ENCODE measurements around the gene CD82. TPM values are rescaled to one million over a fixed set of nuclear protein-coding genes. Genes with fewer than 3 reads are reported as not detected.

The CD82 gene, protein sequence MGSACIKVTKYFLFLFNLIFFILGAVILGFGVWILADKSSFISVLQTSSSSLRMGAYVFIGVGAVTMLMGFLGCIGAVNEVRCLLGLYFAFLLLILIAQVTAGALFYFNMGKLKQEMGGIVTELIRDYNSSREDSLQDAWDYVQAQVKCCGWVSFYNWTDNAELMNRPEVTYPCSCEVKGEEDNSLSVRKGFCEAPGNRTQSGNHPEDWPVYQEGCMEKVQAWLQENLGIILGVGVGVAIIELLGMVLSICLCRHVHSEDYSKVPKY
- total RNA-seq (2022; extraction: Qiagen RNA extraction; ENCODE audit: low read depth): 4.4 to 9.6 TPM (median 8.1 TPM) in 5 replicates

DNA sequence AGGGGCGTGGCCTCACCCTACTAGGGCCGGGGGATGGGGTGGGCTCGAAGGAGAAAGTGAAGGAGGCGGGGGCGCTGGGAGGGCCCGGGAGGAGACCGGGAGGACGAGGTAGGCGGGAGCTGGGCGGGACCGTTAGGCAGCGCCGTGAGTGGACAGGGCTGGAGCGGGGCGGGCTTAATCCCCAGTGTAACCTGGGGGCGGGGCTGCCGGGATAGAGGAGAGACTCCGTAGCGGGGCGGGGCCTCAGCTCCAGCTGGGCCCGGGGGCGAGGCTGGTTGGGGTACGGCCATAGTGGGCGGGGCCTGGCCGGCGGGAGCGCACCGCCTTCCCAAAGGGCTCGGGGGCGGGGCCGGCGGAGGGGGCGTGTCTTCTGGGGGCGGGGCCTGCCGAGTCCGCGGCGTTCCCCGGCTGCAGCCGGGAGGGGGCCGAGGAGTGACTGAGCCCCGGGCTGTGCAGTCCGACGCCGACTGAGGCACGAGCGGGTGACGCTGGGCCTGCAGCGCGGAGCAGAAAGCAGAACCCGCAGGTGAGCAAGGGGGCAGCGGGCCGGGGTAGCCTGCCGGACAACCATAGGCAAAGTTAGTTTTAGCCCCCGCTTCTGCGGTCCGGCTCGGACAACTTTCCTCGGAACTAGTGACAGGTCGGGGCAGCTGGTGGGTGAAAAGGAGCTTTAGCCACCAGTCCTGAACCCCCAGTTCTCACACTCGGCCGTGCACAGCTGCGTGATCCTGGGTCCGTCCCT is at the start of gene CD82:
Gene CD82, plus strand, starts transcription at position 453 of the 742 bp plus-strand sequence. CDS start 29,000 bp downstream, outside the sequence.

Other genes with a start within 250 kb of the CD82 start
- 1.8 to 3.0 TPM (median 2.6 TPM) in 5 replicates for gene TSPAN18, start 161.3 kb downstream of the CD82 start, total RNA-seq (2022; extraction: Qiagen RNA extraction; ENCODE audit: low read depth)

All from A549 treated with DMSO at 1 μM for 4 hours (cell line).